Parathyroid adenoma (tissue), 2 donors: Measurements from ENCODE around the gene HSP90AB1.

ENCODE experiments used
- H2AFZ ChIP-seq: fragments of 300-600 bp; sonication (generic); one replicate; pipeline ENCODE4 v1.7.0; 2017; ENCODE audit warnings: antibody characterized with exemption, mild to moderate bottlenecking
- H3K27ac ChIP-seq: fragments of 300-600 bp; sonication (generic); one replicate; pipeline ENCODE4 v1.7.0; 2017
- H3K27me3 ChIP-seq: fragments of 300-600 bp; sonication (generic); one replicate; pipeline ENCODE4 v1.7.0; 2017; ENCODE audit warnings: low read length; ENCODE audit not compliant: control insufficient read depth, insufficient read depth
- H3K36me3 ChIP-seq: fragments of 300-600 bp; sonication (generic); one replicate; pipeline ENCODE4 v1.7.0; 2017; ENCODE audit warnings: low read length; ENCODE audit not compliant: control insufficient read depth, insufficient read depth
- H3K4me1 ChIP-seq: fragments of 300-600 bp; sonication (generic); one replicate; pipeline ENCODE4 v1.7.0; 2017; ENCODE audit warnings: control low read depth
- H3K4me2 ChIP-seq: fragments of 300-600 bp; sonication (generic); one replicate; pipeline ENCODE4 v1.7.0; 2017; ENCODE audit warnings: low read length
- H3K4me3 ChIP-seq: fragments of 300-600 bp; sonication (generic); one replicate; pipeline ENCODE4 v1.7.0; 2017; ENCODE audit warnings: low read depth, low read length
- H3K79me2 ChIP-seq: fragments of 300-600 bp; sonication (generic); one replicate; pipeline ENCODE4 v1.7.0; 2017; ENCODE audit warnings: control low read depth
- H3K9ac ChIP-seq: fragments of 300-600 bp; sonication (generic); one replicate; pipeline ENCODE4 v1.7.0; 2017; ENCODE audit warnings: mild to moderate bottlenecking
- H3K9me3 ChIP-seq: fragments of 300-600 bp; sonication (generic); one replicate; pipeline ENCODE4 v1.7.0; 2017; ENCODE audit warnings: low read length; ENCODE audit not compliant: control insufficient read depth
- TF ChIP-seq, protein P1 (sequence below): fragments of 300-600 bp; sonication (generic); IDR thresholded peaks from one replicate; pipeline ENCODE4 v1.7.0; 2017; ENCODE audit warnings: antibody characterized with exemption, mild to moderate bottlenecking
- donor health status: primary hyperparathyroidism.

Gene HSP90AB1

DNA sequence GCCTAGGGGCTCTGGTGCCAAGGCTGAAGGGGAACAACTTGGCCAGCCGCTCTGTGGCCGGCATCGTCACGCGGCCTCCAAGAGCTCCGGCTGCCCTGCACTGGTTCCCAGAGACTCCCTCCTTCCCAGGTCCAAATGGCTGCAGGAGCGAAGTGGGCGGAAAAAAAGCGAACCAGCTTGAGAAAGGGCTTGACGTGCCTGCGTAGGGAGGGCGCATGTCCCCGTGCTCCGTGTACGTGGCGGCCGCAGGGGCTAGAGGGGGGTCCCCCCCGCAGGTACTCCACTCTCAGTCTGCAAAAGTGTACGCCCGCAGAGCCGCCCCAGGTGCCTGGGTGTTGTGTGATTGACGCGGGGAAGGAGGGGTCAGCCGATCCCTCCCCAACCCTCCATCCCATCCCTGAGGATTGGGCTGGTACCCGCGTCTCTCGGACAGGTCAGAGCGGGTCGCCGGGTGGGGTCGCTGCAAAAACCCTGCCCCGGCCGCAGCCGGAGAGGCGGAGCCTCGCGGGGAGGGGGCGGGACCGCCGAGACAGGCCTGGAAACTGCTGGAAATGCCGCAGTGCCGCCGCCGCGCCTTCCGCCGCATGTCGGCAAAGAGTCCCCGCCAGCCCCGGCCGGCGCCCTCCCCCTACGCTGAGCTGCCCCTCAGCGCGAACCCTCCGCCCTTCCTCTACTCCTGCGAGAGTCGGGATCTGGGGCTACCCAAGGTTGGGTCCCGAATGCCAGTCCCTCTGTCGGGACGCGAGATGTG, 814 bp upstream of the HSP90AB1 start:
- H3K4me2 ChIP-seq = peak overlapping the region; percentile 94
- TF ChIP-seq, protein P1, sequence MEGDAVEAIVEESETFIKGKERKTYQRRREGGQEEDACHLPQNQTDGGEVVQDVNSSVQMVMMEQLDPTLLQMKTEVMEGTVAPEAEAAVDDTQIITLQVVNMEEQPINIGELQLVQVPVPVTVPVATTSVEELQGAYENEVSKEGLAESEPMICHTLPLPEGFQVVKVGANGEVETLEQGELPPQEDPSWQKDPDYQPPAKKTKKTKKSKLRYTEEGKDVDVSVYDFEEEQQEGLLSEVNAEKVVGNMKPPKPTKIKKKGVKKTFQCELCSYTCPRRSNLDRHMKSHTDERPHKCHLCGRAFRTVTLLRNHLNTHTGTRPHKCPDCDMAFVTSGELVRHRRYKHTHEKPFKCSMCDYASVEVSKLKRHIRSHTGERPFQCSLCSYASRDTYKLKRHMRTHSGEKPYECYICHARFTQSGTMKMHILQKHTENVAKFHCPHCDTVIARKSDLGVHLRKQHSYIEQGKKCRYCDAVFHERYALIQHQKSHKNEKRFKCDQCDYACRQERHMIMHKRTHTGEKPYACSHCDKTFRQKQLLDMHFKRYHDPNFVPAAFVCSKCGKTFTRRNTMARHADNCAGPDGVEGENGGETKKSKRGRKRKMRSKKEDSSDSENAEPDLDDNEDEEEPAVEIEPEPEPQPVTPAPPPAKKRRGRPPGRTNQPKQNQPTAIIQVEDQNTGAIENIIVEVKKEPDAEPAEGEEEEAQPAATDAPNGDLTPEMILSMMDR = peak; percentile 34
- no peaks in the 10 kb centered on the region for H3K27me3 ChIP-seq
- no peaks in the 10 kb centered on the region for H3K9me3 ChIP-seq
- peak overlapping the region; percentile 100 for H3K27ac ChIP-seq
- H3K9ac ChIP-seq = peak overlapping the region; percentile 57
- H3K4me1 ChIP-seq = peaks cover 8% of the 10 kb centered on the region
- peaks cover 15% of the 10 kb centered on the region for H3K79me2 ChIP-seq
- peak overlapping the region; percentile 99 for H3K4me3 ChIP-seq
- no peaks in the 10 kb centered on the region for H3K36me3 ChIP-seq
- peak overlapping the region; percentile 97 for H2AFZ ChIP-seq

DNA sequence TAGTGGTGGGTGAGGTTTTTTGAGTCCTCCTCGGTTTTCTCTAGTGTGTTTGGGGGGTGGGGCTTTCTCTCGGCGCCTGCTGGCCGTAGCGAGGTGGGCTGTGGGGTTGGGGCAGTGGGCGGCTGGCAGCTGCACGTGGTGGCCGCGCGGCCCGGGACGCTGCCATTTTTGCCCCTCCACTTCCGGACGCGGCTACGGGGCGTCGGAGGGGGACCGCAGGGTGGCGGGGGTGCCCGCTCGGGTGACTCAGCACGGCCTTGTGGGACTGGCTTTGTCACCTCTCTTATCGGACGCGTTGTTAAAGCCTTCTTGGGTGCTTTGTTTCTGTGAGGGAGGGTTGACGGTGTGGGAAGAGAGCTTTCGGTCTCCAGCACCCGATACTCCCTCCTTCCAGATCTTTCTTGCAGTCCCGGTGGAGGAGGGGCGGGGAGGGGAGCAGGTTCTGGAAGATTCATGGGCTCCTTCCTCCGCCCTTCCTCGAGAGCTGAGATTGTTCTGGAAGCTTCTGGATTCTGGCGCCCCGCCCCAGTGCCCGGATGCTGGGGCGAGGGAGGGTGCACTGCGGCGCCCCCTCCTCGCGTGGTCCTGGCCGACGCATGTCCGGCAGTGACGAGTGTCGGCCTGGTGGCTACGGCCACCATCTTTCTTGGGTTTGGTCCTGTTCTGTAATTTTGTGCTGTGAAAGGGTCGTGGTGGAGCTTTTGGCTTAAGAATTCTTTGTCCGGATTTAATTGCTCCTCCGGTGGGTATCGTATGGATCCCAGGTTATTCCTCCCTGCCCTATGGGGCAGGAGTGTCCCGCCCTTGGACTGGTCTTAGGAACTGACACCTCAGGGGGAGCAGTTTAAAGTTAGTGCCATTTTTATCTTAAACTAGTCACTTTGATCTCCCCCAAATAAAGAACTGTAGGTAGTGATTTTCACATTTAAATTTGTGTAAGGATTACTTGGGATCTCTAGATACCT, 719 bp downstream of the HSP90AB1 start:
- Histone ChIP-seq H3K79me2 (peaks cover 15% of the 10 kb centered on the region), H3K4me1 (peaks cover 8% of the 10 kb centered on the region), H3K27me3 (no peaks in the 10 kb centered on the region), H2AFZ (peak overlapping the region; percentile 97), H3K36me3 (no peaks in the 10 kb centered on the region), H3K27ac (peak overlapping the region; percentile 100), H3K4me3 (peak overlapping the region; percentile 99), H3K4me2 (peak overlapping the region; percentile 94), H3K9ac (peak overlapping the region; percentile 99), H3K9me3 (no peaks in the 10 kb centered on the region)
- TF ChIP-seq, protein P1 = no peak

DNA sequence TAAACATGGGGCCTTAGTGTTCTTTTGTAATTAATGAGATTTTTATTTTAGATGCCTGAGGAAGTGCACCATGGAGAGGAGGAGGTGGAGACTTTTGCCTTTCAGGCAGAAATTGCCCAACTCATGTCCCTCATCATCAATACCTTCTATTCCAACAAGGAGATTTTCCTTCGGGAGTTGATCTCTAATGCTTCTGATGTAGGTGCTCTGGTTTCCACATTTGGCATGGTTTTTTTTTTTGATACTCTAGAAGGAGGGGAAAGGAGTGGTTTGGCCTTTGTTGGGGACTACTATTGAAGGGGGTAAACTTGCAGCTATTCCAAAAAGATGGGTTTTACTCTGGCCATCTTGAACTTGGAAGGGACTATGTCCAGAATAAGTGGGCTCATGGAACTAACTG, 1.7 kb downstream of the HSP90AB1 start:
- Histone ChIP-seq H3K4me2 (peak overlapping the region; percentile 94), H3K9ac (no peak overlapping the region), H3K79me2 (peaks cover 15% of the 10 kb centered on the region), H2AFZ (no peak overlapping the region), H3K36me3 (no peaks in the 10 kb centered on the region), H3K4me1 (peaks cover 8% of the 10 kb centered on the region), H3K4me3 (peak overlapping the region; percentile 99), H3K9me3 (no peaks in the 10 kb centered on the region), H3K27me3 (no peaks in the 10 kb centered on the region), H3K27ac (peak overlapping the region; percentile 100)
- TF ChIP-seq, protein P1 = no peak

DNA sequence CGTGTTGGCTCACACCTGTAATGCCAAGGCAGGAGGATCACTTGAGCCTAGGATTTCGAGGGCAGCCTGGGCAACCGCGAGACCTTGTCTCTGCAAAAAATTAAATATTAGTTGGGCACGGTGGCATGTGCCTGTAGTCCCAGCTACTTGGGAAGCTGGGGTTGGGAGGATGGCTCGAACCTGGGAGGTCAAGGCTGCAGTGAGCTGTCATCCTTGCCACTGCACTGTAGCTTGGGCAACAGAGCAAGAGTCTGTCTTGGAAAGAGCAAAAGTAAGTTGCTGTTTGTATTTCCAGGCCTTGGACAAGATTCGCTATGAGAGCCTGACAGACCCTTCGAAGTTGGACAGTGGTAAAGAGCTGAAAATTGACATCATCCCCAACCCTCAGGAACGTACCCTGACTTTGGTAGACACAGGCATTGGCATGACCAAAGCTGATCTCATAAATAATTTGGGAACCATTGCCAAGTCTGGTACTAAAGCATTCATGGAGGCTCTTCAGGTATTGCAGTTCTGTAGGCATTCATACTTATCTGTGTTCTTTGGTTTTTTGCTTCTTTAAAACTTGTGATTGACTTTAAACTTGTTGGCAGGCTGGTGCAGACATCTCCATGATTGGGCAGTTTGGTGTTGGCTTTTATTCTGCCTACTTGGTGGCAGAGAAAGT, 2.3 kb downstream of the HSP90AB1 start:
- Histone ChIP-seq H3K9me3 (no peaks in the 10 kb centered on the region), H3K9ac (no peak overlapping the region), H3K4me1 (peaks cover 8% of the 10 kb centered on the region), H3K4me3 (peak overlapping the region; percentile 99), H3K79me2 (peaks cover 15% of the 10 kb centered on the region), H2AFZ (no peak overlapping the region), H3K4me2 (peak overlapping the region; percentile 18), H3K36me3 (no peaks in the 10 kb centered on the region), H3K27me3 (no peaks in the 10 kb centered on the region), H3K27ac (no peak overlapping the region)
- TF ChIP-seq, protein P1 = no peak
